ENCODE data around the gene ABLIM1. TPM values are rescaled to one million over a fixed set of nuclear protein-coding genes. Genes with fewer than 3 reads are reported as not detected.

The ABLIM1 gene
- total and polyA plus RNA-seq, 4 donors = 72.1 to 103 (median 95.7) TPM

DNA sequence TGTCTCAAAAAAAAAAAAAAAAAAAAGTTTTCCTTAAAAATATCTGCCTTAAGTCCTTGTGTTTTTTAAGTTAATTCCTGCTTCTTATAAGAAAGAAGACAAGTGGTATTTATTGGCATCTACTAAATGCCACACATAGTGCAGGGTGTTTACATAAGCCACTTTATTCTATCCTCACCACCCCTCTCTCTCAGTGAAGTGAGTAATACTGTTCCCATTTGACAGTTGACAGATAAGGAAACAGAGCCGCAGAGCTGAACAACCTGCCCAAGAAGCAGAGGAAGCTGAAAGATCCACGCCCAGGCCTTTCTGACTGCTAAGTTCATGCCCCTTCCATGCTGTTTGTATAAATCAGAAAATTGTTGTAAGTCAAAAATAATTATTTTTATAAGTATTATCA lies 54.1 kb downstream of the ABLIM1 start:
- Histone ChIP-seq H3K4me1 (ENCODE audit: control insufficient read depth, insufficient read depth, low read length) (no peaks in the 10 kb centered on the region), H3K27ac (ENCODE audit: low read depth, low read length) (no peak overlapping the region), H3K27me3 (ENCODE audit: control insufficient read depth, insufficient read depth, low read length) (no peaks in the 10 kb centered on the region), H3K36me3 (ENCODE audit: control insufficient read depth, insufficient read depth, low read length) (peaks cover 6% of the 10 kb centered on the region), H3K9me3 (ENCODE audit: control insufficient read depth, insufficient read depth, low read length) (no peaks in the 10 kb centered on the region), H3K4me3 (ENCODE audit: low read depth, low read length) (no peak overlapping the region)
- no CpG with 5 or more reads among the region's 2 CpGs for WGBS (ENCODE audit: insufficient coverage)
- DNase-seq (ENCODE audit: low read depth in 4 of 6, low spot score in 6 of 6) = no peak

DNA sequence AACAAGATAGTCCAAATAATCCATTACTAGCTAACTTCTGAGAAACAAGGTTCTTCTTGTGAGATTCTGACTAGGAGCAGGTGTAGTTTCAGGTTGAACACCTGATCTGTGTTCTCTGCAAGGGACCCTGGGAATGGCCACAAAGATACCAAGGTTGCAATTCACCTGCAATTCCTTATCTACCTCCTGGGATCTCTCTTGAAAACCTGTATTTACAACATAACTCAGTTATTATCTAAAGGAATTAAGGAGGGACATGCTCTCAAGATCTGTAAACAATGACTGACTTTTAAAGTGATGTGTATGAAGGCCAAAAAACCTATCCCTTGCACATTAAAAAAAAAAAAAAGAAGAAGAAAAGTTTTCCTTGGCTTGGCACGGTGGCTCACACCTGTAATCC lies 54.8 kb downstream of the ABLIM1 start:
- Histone ChIP-seq H3K4me1 (ENCODE audit: control insufficient read depth, insufficient read depth, low read length) (no peaks in the 10 kb centered on the region), H3K27ac (ENCODE audit: low read depth, low read length) (no peak overlapping the region), H3K9me3 (ENCODE audit: control insufficient read depth, insufficient read depth, low read length) (no peaks in the 10 kb centered on the region), H3K36me3 (ENCODE audit: control insufficient read depth, insufficient read depth, low read length) (peaks cover 6% of the 10 kb centered on the region), H3K4me3 (ENCODE audit: low read depth, low read length) (no peak overlapping the region), H3K27me3 (ENCODE audit: control insufficient read depth, insufficient read depth, low read length) (no peaks in the 10 kb centered on the region)
- no peak for DNase-seq (ENCODE audit: low read depth in 4 of 6, low spot score in 6 of 6)
- WGBS (ENCODE audit: insufficient coverage) = no CpG with 5 or more reads among the region's 1 CpG

DNA sequence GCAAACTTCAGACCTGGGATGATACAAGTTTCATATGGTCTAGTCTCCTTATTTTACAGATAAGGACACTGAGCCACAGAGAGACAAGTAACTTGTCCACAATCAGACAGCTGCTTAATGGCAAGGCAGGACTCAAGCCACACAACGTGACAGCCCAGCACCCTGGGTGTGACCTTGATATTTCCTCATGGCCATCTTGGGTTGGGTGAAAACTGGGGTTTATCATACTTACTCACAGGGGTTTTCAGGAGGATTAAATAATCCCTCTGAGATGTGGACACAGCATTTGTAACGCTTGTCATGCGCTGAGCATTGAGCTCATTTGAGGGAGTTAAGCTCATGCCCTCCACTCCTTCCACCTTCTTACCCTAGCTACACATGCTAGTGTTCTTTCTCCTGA lies 58.0 kb downstream of the ABLIM1 start:
- Histone ChIP-seq H3K9me3 (ENCODE audit: control insufficient read depth, insufficient read depth, low read length) (no peaks in the 10 kb centered on the region), H3K4me3 (ENCODE audit: low read depth, low read length) (no peak overlapping the region), H3K36me3 (ENCODE audit: control insufficient read depth, insufficient read depth, low read length) (peaks cover 11% of the 10 kb centered on the region), H3K4me1 (ENCODE audit: control insufficient read depth, insufficient read depth, low read length) (no peaks in the 10 kb centered on the region), H3K27me3 (ENCODE audit: control insufficient read depth, insufficient read depth, low read length) (no peaks in the 10 kb centered on the region), H3K27ac (ENCODE audit: low read depth, low read length) (no peak overlapping the region)
- no peak for DNase-seq (ENCODE audit: low read depth in 4 of 6, low spot score in 6 of 6)
- 93% methylated on average over 3 of the region's 3 CpGs for WGBS (ENCODE audit: insufficient coverage)

DNA sequence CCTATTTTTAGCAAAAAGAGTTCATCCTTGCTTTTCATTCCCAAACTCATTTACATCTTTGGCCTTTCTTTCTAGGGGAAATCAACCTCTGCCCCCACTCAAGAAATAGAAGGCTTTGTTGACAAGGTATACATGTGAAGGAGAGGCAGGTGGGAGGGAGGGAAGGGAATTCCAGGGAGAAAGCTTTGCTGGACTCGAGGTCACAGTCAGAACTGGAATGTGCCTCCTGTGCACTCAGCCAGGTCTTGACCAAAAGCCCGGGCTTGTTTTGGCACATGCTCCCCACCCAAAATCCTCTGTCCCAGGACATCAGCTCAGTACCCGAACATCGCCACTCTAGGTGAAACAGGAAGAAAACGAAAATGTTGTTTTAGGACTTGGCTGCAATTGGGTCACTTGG lies 61.3 kb downstream of the ABLIM1 start:
- no peak for DNase-seq (ENCODE audit: low read depth in 4 of 6, low spot score in 6 of 6)
- no peak overlapping the region for H3K27ac ChIP-seq (ENCODE audit: low read depth, low read length)
- no peaks in the 10 kb centered on the region for H3K9me3 ChIP-seq (ENCODE audit: control insufficient read depth, insufficient read depth, low read length)
- no peak overlapping the region for H3K4me3 ChIP-seq (ENCODE audit: low read depth, low read length)
- WGBS (ENCODE audit: insufficient coverage) = 81% methylated on average over 2 of the region's 5 CpGs
- H3K27me3 ChIP-seq (ENCODE audit: control insufficient read depth, insufficient read depth, low read length) = no peaks in the 10 kb centered on the region
- no peaks in the 10 kb centered on the region for H3K4me1 ChIP-seq (ENCODE audit: control insufficient read depth, insufficient read depth, low read length)
- peaks cover 11% of the 10 kb centered on the region for H3K36me3 ChIP-seq (ENCODE audit: control insufficient read depth, insufficient read depth, low read length)

DNA sequence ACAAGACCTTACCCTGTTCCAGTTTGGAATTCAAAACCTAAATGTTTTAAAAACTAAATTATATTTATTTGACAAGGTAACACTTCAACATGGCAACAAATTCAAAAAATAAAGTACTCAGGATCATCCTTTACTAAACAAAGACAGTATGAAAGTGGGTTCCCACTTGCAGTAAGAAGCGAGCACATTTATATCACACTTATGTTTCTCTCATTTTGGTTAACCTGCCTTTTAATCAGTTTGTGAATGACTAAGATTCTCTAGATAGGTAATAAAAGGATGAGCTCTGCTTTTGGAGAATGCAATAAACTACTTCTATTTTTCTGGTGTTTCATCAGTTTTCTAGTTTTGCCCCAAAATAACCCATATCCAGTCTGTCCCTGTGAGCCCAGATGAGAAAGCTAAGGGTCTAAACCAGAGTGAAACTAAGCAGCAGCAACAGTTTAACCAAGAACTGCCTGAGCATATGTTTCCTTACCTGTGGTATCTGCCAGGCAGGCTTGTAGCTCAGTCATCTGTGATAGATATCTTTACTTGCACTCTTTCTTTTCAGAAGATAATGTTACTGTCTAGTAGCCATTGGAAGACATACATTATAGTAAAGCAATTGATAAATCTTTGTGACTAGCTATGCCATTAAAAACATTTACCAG lies 64.1 kb downstream of the ABLIM1 start:
- Histone ChIP-seq H3K27me3 (ENCODE audit: control insufficient read depth, insufficient read depth, low read length) (no peaks in the 10 kb centered on the region), H3K36me3 (ENCODE audit: control insufficient read depth, insufficient read depth, low read length) (peaks cover 5% of the 10 kb centered on the region), H3K4me1 (ENCODE audit: control insufficient read depth, insufficient read depth, low read length) (no peaks in the 10 kb centered on the region), H3K9me3 (ENCODE audit: control insufficient read depth, insufficient read depth, low read length) (no peaks in the 10 kb centered on the region), H3K4me3 (ENCODE audit: low read depth, low read length) (no peak overlapping the region), H3K27ac (ENCODE audit: low read depth, low read length) (no peak overlapping the region)
- no CpG with 5 or more reads among the region's 1 CpG for WGBS (ENCODE audit: insufficient coverage)
- DNase-seq (ENCODE audit: low read depth in 4 of 6, low spot score in 6 of 6) = no peak

DNA sequence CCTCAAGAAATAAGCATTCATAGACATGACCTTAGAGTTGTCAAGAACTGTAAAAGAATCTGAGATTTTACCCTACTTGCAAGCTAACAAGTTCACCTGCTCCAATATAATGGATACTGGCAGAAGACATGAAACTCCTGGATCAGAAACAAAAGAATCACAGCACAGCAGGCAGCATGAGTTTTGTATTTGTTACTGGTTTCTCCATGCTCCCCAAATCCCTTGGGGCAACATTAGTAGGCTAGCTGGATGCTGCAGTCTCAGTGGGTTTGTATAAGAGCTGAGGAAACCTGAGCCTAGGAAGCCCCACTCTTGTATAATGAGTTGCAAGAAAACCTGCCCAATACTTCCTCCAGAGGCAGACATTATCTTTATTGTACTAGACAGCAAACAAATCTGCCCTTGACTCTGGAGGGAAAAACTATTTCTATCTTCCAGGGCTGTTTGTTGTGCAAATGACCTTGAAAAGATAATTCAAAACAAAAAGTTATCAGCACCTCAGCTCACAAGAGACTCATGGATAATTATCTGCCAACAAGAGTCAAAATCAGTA lies 64.8 kb downstream of the ABLIM1 start:
- Histone ChIP-seq H3K36me3 (ENCODE audit: control insufficient read depth, insufficient read depth, low read length) (peaks cover 5% of the 10 kb centered on the region), H3K27ac (ENCODE audit: low read depth, low read length) (no peak overlapping the region), H3K4me3 (ENCODE audit: low read depth, low read length) (no peak overlapping the region), H3K27me3 (ENCODE audit: control insufficient read depth, insufficient read depth, low read length) (no peaks in the 10 kb centered on the region), H3K4me1 (ENCODE audit: control insufficient read depth, insufficient read depth, low read length) (no peaks in the 10 kb centered on the region), H3K9me3 (ENCODE audit: control insufficient read depth, insufficient read depth, low read length) (no peaks in the 10 kb centered on the region)
- DNase-seq (ENCODE audit: low read depth in 4 of 6, low spot score in 6 of 6) = no peak

DNA sequence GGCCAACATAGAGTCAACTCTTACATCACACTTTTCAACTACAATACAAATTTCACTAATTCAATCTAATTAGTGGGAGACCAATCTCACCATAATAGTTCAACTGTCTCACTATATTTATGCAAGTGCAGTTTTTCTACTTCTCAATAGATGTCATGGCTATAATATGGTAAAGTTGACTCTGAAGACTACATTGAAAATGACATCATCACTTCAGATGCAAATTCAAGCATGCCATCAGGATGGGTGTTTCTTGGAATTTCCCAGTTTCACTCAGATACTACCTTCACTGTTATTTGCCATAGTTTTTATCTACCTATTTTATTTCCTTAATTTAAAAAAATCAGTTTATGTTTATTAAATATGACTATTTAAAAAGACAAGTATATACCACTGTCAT lies 67.1 kb downstream of the ABLIM1 start:
- no peaks in the 10 kb centered on the region for H3K4me1 ChIP-seq (ENCODE audit: control insufficient read depth, insufficient read depth, low read length)
- no peaks in the 10 kb centered on the region for H3K36me3 ChIP-seq (ENCODE audit: control insufficient read depth, insufficient read depth, low read length)
- no peak overlapping the region for H3K4me3 ChIP-seq (ENCODE audit: low read depth, low read length)
- H3K27me3 ChIP-seq (ENCODE audit: control insufficient read depth, insufficient read depth, low read length) = no peaks in the 10 kb centered on the region
- H3K27ac ChIP-seq (ENCODE audit: low read depth, low read length) = no peak overlapping the region
- DNase-seq (ENCODE audit: low read depth in 4 of 6, low spot score in 6 of 6) = no peak
- no peaks in the 10 kb centered on the region for H3K9me3 ChIP-seq (ENCODE audit: control insufficient read depth, insufficient read depth, low read length)

DNA sequence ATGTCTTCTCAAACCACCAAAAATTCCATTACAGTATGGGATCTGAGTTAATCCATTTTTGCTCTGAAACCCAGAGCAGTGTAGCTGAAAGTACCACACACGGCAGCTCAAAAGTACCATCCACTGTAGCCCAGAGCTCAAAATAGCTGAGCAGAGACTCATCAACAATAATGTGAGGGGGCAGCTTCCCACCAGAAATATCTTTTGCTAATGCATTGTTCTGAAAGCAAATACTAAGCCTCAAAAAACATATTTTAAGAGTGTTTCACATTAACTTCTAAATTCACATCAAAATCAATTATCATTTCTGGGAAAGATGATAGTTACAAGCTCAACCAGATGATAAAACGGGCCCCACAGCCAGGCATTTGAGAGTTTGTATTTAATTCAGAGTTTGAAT lies 73.7 kb downstream of the ABLIM1 start:
- Histone ChIP-seq H3K9me3 (ENCODE audit: control insufficient read depth, insufficient read depth, low read length) (peaks cover 4% of the 10 kb centered on the region), H3K4me1 (ENCODE audit: control insufficient read depth, insufficient read depth, low read length) (no peaks in the 10 kb centered on the region), H3K36me3 (ENCODE audit: control insufficient read depth, insufficient read depth, low read length) (no peaks in the 10 kb centered on the region), H3K27ac (ENCODE audit: low read depth, low read length) (no peak overlapping the region), H3K27me3 (ENCODE audit: control insufficient read depth, insufficient read depth, low read length) (no peaks in the 10 kb centered on the region), H3K4me3 (ENCODE audit: low read depth, low read length) (no peak overlapping the region)
- WGBS (ENCODE audit: insufficient coverage) = 50% methylated on average over 1 of the region's 2 CpGs
- DNase-seq (ENCODE audit: low read depth in 4 of 6, low spot score in 6 of 6) = no peak

DNA sequence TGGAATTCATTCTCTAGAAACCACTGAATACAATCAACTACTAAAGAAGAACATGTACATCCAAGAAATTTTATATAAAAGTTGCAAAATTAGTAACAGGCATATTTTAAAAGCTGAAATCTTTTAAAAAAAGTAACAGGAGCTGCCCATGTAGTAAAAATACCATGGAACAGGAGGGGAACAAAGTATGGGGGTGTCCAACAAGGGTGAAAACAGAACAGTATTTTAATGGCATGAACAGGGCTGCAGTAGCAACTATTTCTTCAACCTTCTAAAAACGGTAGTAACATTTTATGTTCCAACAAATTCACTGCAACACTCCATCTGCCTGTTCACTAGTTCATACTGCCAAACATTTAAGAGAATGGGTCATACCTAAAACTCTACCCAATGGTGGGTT lies 77.0 kb downstream of the ABLIM1 start:
- Histone ChIP-seq H3K27me3 (ENCODE audit: control insufficient read depth, insufficient read depth, low read length) (no peaks in the 10 kb centered on the region), H3K9me3 (ENCODE audit: control insufficient read depth, insufficient read depth, low read length) (peaks cover 4% of the 10 kb centered on the region), H3K27ac (ENCODE audit: low read depth, low read length) (no peak overlapping the region), H3K4me1 (ENCODE audit: control insufficient read depth, insufficient read depth, low read length) (no peaks in the 10 kb centered on the region), H3K4me3 (ENCODE audit: low read depth, low read length) (no peak overlapping the region), H3K36me3 (ENCODE audit: control insufficient read depth, insufficient read depth, low read length) (no peaks in the 10 kb centered on the region)
- WGBS (ENCODE audit: insufficient coverage) = no CpG with 5 or more reads among the region's 1 CpG
- DNase-seq (ENCODE audit: low read depth in 4 of 6, low spot score in 6 of 6) = no peak

DNA sequence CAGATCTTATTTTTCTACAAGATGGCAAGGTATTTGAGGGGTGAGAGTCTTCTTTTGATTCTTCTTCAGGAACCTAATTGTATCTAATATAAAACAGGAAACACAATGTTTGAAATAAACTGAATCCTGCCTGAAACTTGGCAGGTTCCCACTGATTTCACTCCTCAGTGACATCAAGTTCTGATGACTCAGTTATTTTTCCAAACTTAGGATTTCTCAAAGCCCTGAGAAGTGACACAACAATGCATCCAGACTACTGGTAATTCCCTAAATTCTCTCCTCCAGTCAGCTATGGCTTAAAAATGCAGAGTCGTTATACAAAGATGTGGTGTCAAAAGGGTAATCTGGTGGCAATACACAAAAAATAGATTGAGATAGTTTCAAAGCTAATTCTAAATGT lies 80.9 kb downstream of the ABLIM1 start:
- no CpG with 5 or more reads among the region's 1 CpG for WGBS (ENCODE audit: insufficient coverage)
- Histone ChIP-seq H3K36me3 (ENCODE audit: control insufficient read depth, insufficient read depth, low read length) (peaks cover 3% of the 10 kb centered on the region), H3K4me1 (ENCODE audit: control insufficient read depth, insufficient read depth, low read length) (peaks cover 7% of the 10 kb centered on the region), H3K27ac (ENCODE audit: low read depth, low read length) (no peak overlapping the region), H3K4me3 (ENCODE audit: low read depth, low read length) (no peak overlapping the region), H3K9me3 (ENCODE audit: control insufficient read depth, insufficient read depth, low read length) (peaks cover 1% of the 10 kb centered on the region), H3K27me3 (ENCODE audit: control insufficient read depth, insufficient read depth, low read length) (no peaks in the 10 kb centered on the region)
- no peak for DNase-seq (ENCODE audit: low read depth in 4 of 6, low spot score in 6 of 6)

Data from spinal cord (tissue), 10 donors.